Measurements from ENCODE around the gene SLC22A23.

SLC22A23 gene

DNA sequence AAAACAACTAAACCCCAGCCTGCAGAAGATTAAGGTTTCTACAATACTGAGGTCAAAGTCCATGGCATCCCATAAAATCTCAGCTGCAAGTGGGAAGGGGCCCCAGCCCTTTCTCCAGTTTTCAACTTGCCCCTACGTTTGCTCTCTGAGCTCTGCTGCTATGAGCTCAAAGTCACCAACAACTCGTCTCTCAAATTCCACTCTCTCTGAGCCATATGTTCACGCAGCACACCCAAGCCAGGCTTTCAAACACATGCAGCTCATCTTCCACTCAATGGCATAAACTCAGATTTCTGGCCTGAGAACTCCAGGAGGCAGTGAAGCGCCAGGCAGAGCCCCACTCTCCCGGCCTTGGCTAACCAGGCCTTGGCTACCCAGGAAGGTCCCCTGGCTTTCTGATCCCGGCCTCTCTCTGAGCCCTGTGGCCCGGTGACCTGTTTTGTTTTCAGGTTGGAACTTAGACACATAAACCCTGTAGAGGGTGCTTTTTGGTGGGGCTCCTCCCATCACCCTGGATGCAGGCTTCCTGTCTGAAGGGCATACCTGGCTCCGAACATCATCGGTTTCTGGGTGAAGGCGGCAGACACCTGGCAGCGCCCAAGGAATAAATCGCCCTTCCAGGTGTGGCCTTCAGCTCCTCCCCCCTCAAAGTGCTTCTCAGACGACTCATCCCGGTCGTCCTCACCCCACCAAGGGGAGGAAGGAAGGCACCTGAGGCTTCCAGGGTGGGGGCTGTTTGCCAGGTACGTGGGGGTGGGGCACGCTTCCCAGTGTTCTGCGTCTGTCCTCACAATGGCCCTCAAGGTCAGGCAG is 12.4 kb downstream of the SLC22A23 start:
- POLR2A ChIA-PET: interaction anchor here (2.7 kb wide), 1 partner anchor 10 kb away, joined by 14 read pairs; no protein-coding TSS in a partner anchor
- TF ChIP-seq, protein P1, sequence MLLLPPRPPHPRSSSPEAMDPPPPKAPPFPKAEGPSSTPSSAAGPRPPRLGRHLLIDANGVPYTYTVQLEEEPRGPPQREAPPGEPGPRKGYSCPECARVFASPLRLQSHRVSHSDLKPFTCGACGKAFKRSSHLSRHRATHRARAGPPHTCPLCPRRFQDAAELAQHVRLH (tag by site-specific recombination; IDR thresholded peaks at IDR 0.05): no peak
- TF ChIP-seq ZNF19 (tag by site-specific recombination; IDR thresholded peaks at IDR 0.05; ENCODE audit: low read depth): no peak
- TF ChIP-seq ZNF266 (tag by site-specific recombination; IDR thresholded peaks at IDR 0.05; ENCODE audit: low read depth): no peak
- TF ChIP-seq FEZF1 (tag by site-specific recombination; IDR thresholded peaks at IDR 0.05): no peak
- TF ChIP-seq, protein P2, sequence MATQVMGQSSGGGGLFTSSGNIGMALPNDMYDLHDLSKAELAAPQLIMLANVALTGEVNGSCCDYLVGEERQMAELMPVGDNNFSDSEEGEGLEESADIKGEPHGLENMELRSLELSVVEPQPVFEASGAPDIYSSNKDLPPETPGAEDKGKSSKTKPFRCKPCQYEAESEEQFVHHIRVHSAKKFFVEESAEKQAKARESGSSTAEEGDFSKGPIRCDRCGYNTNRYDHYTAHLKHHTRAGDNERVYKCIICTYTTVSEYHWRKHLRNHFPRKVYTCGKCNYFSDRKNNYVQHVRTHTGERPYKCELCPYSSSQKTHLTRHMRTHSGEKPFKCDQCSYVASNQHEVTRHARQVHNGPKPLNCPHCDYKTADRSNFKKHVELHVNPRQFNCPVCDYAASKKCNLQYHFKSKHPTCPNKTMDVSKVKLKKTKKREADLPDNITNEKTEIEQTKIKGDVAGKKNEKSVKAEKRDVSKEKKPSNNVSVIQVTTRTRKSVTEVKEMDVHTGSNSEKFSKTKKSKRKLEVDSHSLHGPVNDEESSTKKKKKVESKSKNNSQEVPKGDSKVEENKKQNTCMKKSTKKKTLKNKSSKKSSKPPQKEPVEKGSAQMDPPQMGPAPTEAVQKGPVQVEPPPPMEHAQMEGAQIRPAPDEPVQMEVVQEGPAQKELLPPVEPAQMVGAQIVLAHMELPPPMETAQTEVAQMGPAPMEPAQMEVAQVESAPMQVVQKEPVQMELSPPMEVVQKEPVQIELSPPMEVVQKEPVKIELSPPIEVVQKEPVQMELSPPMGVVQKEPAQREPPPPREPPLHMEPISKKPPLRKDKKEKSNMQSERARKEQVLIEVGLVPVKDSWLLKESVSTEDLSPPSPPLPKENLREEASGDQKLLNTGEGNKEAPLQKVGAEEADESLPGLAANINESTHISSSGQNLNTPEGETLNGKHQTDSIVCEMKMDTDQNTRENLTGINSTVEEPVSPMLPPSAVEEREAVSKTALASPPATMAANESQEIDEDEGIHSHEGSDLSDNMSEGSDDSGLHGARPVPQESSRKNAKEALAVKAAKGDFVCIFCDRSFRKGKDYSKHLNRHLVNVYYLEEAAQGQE (tag by site-specific recombination; IDR thresholded peaks at IDR 0.05): no peak
- TF ChIP-seq TRIM28 (IDR thresholded peaks at IDR 0.05; ENCODE audit: borderline replicate concordance, low read length): no peak
- no peak for TF ChIP-seq ZNF654 (tag by site-specific recombination; IDR thresholded peaks at IDR 0.05; ENCODE audit: low read depth)
- TF ChIP-seq KLF8 (tag by site-specific recombination; IDR thresholded peaks at IDR 0.05): no peak
- no peak for TF ChIP-seq ZNF426 (tag by site-specific recombination; IDR thresholded peaks at IDR 0.05)
- no peak for TF ChIP-seq GLI2 (tag by site-specific recombination; IDR thresholded peaks at IDR 0.05; ENCODE audit: borderline replicate concordance, low read depth)
- TF ChIP-seq, protein P3, sequence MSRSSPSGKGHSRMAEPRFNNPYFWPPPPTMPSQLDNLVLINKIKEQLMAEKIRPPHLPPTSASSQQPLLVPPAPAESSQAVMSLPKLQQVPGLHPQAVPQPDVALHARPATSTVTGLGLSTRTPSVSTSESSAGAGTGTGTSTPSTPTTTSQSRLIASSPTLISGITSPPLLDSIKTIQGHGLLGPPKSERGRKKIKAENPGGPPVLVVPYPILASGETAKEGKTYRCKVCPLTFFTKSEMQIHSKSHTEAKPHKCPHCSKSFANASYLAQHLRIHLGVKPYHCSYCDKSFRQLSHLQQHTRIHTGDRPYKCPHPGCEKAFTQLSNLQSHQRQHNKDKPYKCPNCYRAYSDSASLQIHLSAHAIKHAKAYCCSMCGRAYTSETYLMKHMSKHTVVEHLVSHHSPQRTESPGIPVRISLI (tag by site-specific recombination; IDR thresholded peaks at IDR 0.05): no peak
- TF ChIP-seq, protein P4, sequence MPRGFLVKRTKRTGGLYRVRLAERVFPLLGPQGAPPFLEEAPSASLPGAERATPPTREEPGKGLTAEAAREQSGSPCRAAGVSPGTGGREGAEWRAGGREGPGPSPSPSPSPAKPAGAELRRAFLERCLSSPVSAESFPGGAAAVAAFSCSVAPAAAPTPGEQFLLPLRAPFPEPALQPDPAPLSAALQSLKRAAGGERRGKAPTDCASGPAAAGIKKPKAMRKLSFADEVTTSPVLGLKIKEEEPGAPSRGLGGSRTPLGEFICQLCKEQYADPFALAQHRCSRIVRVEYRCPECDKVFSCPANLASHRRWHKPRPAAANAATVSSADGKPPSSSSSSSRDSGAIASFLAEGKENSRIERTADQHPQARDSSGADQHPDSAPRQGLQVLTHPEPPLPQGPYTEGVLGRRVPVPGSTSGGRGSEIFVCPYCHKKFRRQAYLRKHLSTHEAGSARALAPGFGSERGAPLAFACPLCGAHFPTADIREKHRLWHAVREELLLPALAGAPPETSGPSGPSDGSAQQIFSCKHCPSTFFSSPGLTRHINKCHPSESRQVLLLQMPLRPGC (tag by site-specific recombination; IDR thresholded peaks at IDR 0.05): no peak
- TF ChIP-seq YY1 (tag by site-specific recombination; IDR thresholded peaks at IDR 0.05): no peak
- no peak for TF ChIP-seq ZEB2 (tag by site-specific recombination; IDR thresholded peaks at IDR 0.05)
- no peak for TF ChIP-seq ZNF560 (tag by site-specific recombination; IDR thresholded peaks at IDR 0.05; ENCODE audit: borderline replicate concordance)
- TF ChIP-seq KLF9 (tag by site-specific recombination; IDR thresholded peaks at IDR 0.05; ENCODE audit: low read depth): no peak
- no peak for TF ChIP-seq TCF7L2 (IDR thresholded peaks at IDR 0.05; ENCODE audit: borderline replicate concordance, low read depth, low read length)
- no peak for TF ChIP-seq ZNF423 (tag by site-specific recombination; IDR thresholded peaks at IDR 0.05)
- H3K4me1 ChIP-seq (ENCODE audit: control insufficient read depth, insufficient read depth, low read length): peaks cover 19% of the 10 kb centered on the region
- H3K9me3 ChIP-seq (ENCODE audit: control insufficient read depth, insufficient read depth, low read depth, low read length): no peaks in the 10 kb centered on the region
- H3K4me3 ChIP-seq (ENCODE audit: low read depth, low read length): no peak overlapping the region
- no peaks in the 10 kb centered on the region for H3K36me3 ChIP-seq (ENCODE audit: control insufficient read depth in 2 of 2, insufficient read depth in 1 of 2, low read length in 2 of 2)
- no peak overlapping the region for H3K27ac ChIP-seq (ENCODE audit: extremely low read depth, low read depth, low read length)
- CTCF ChIA-PET: interaction anchor here (0.7 to 3.0 kb wide), 8 partner anchors 9 to 288 kb away, joined by 3 to 11 read pairs (median 4); partner anchors contain the start of gene SLC22A23

DNA sequence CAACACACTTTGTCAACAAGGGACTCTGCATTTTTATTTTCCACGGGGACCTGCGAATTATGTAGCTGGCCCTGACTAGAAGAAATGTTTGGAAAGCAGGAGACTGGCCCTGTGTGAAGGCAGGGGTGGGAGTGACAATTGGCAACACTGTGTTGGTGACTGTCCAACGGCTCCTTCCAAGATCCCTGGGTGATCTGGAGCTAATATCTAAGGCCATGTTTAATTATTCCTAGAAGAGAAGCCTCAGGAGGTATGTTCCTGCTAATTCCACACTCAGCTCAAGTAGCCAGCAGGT is 13.7 kb downstream of the SLC22A23 start:
- ChIA-PET POLR2A (interaction anchor here (0.9 to 2.7 kb wide), 2 partner anchors 11 to 32 kb away, joined by 3 to 14 read pairs; no protein-coding TSS in a partner anchor), CTCF (interaction anchor here (0.5 to 3.0 kb wide), 12 partner anchors 10 to 1400 kb away, joined by 3 to 11 read pairs (median 4); partner anchors contain the start of gene SLC22A23)
- peaks cover 30% of the 10 kb centered on the region for H3K4me1 ChIP-seq (ENCODE audit: control insufficient read depth, insufficient read depth, low read length)
- no peak overlapping the region for H3K4me3 ChIP-seq (ENCODE audit: low read depth, low read length)
- H3K9me3 ChIP-seq (ENCODE audit: control insufficient read depth, insufficient read depth, low read depth, low read length): no peaks in the 10 kb centered on the region
- no peak for TF ChIP-seq ZNF366 (tag by site-specific recombination; conservative IDR thresholded peaks at IDR 0.05)
- no peak for TF ChIP-seq ZNF623 (tag by site-specific recombination; IDR thresholded peaks at IDR 0.05)
- no peak for TF ChIP-seq ZNF585B (tag by site-specific recombination; IDR thresholded peaks at IDR 0.05)
- TF ChIP-seq ZNF10 (tag by site-specific recombination; IDR thresholded peaks at IDR 0.05): no peak
- no peak for TF ChIP-seq ZNF658 (tag by site-specific recombination; IDR thresholded peaks at IDR 0.05)
- TF ChIP-seq SCRT2 (tag by site-specific recombination; IDR thresholded peaks at IDR 0.05): no peak
- TF ChIP-seq ZNF157 (tag by site-specific recombination; IDR thresholded peaks at IDR 0.05): no peak
- no peak for TF ChIP-seq ZNF473 (tag by site-specific recombination; IDR thresholded peaks at IDR 0.05)
- TF ChIP-seq, protein P5, sequence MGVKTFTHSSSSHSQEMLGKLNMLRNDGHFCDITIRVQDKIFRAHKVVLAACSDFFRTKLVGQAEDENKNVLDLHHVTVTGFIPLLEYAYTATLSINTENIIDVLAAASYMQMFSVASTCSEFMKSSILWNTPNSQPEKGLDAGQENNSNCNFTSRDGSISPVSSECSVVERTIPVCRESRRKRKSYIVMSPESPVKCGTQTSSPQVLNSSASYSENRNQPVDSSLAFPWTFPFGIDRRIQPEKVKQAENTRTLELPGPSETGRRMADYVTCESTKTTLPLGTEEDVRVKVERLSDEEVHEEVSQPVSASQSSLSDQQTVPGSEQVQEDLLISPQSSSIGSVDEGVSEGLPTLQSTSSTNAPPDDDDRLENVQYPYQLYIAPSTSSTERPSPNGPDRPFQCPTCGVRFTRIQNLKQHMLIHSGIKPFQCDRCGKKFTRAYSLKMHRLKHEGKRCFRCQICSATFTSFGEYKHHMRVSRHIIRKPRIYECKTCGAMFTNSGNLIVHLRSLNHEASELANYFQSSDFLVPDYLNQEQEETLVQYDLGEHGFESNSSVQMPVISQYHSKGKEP (tag by site-specific recombination; IDR thresholded peaks at IDR 0.05): no peak
- no peak for TF ChIP-seq KLF10 (tag by site-specific recombination; IDR thresholded peaks at IDR 0.05)
- H3K36me3 ChIP-seq (ENCODE audit: control insufficient read depth in 2 of 2, insufficient read depth in 1 of 2, low read length in 2 of 2): no peaks in the 10 kb centered on the region
- no peak overlapping the region for H3K27ac ChIP-seq (ENCODE audit: extremely low read depth, low read depth, low read length)
